Aorta (tissue), 5 donors: ENCODE data around the gene HDAC8. TPM values are rescaled to one million over a fixed set of nuclear protein-coding genes. Genes with fewer than 3 reads are reported as not detected.
"Not testable (repeated sequence)": the region's sequence is repeated elsewhere in the genome, so short reads cannot be mapped to it uniquely, and the experiment has no call there.

Experiments used
- ATAC-seq: fragments of 200-7000 bp; cut with Tn5 transposase; one replicate; pipeline ENCODE4 v1.9.1; 2022; ENCODE audit warnings: moderate library complexity; ENCODE audit not compliant: low FRiP score
- DNase-seq, 2 donors: peaks; one replicate each; pipeline ENCODE4 v3.0.0-alpha.2; 2020
- H3K27ac ChIP-seq, 2 donors: one replicate each; pipeline ENCODE4 v1.5.1; 2013; ENCODE audit warnings: low read length in 2 of 2, mild to moderate bottlenecking in 2 of 2, moderate library complexity in 2 of 2, control low read depth in 1 of 2, inconsistent platforms in 1 of 2, low read depth in 1 of 2
- H3K27me3 ChIP-seq, 2 donors: one replicate each; pipeline ENCODE4 v1.6.1; 2013; ENCODE audit warnings: control low read depth in 1 of 2, low read length in 1 of 2, mild to moderate bottlenecking in 1 of 2, moderate library complexity in 1 of 2; ENCODE audit not compliant: insufficient read depth in 2 of 2, control insufficient read depth in 1 of 2
- H3K36me3 ChIP-seq, 2 donors: one replicate each; pipeline ENCODE4 v1.6.1; 2013; ENCODE audit warnings: control low read depth in 1 of 2, low read length in 1 of 2, mild to moderate bottlenecking in 1 of 2; ENCODE audit not compliant: insufficient read depth in 2 of 2, control insufficient read depth in 1 of 2
- H3K4me1 ChIP-seq, 2 donors: one replicate each; pipeline ENCODE4 v1.6.1; 2013; ENCODE audit warnings: low read length in 2 of 2, control low read depth in 1 of 2, mild to moderate bottlenecking in 1 of 2, moderate library complexity in 1 of 2; ENCODE audit not compliant: insufficient read depth in 2 of 2, control insufficient read depth in 1 of 2
- H3K4me3 ChIP-seq, 2 donors: one replicate each; pipeline ENCODE4 v1.5.1; 2013; ENCODE audit warnings: low read length in 2 of 2, control low read depth in 1 of 2, mild to moderate bottlenecking in 1 of 2
- H3K9me3 ChIP-seq: one replicate; pipeline ENCODE4 v1.6.1; 2013; ENCODE audit warnings: mild to moderate bottlenecking, low read length; ENCODE audit not compliant: control insufficient read depth
- WGBS, 2 donors: extraction: QIAGEN DNeasy Blood & Tissue Kit; methylation state at CpG; one replicate each; pipeline ENCODE4 v1.1.7; 2013; 5-methylcytosine and 5-hydroxymethylcytosine counted together
- intact Hi-C, 2 donors: fragments of 100-400 bp; cut with DNase I; formaldehyde crosslinking; loops; one replicate each; pipeline versions ENCODE4 v1.14.2 to v1.15.0; 2022
- polyA plus RNA-seq, 2 donors: library from polyadenylated mRNA; stranded (reverse); fragments of 200-250 nt; gene quantifications; one replicate each; pipeline ENCODE4 v1.2.3, GENCODE V29; 2013
- total RNA-seq, 2 donors: library from RNA; stranded (reverse); fragmentation: NEBNext Ultra II Directional; extraction: Animal tissue kit (Norgen Biotek cat#: 25700); gene quantifications; one replicate each; pipeline ENCODE4 v1.2.1, GENCODE V29; 2021
- donor health status: healthy with polysubstance abuse.
- donor health status: Bipolar disorder and iron deficiency.
- donor health status: DM: no; HTN: no; CAD: no.
- donor health status: DM: no; HTN: no; CAD: no.
- donor health status: DM: yes; HTN: yes; CAD: no.

HDAC8 gene
- total and polyA plus RNA-seq, 4 donors = 16.8 to 46.4 (median 32.3) TPM

DNA sequence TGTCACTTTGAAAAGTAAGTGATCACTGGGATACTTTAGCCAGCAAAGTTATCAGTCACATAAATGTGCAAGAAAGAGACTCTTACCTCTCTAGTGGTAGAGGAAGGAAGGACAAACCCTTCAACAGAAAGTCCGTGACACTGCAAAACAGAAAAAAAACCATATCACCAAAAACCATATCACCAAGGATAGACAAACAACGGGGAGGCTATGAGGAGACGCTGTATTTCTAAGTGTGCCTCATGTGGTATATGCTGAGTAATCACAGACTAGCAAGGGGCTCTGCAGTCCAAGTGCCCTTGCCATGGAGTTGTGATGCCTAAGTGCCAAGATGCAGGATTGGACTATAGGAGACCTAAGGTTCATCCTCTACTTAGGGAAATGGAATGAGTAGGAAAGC, 11.5 kb upstream of the HDAC8 start:
- ATAC-seq (no peak), DNase-seq (no peak)
- no peaks in the 10 kb centered on the region for H3K36me3 ChIP-seq
- H3K27ac ChIP-seq = no peak overlapping the region
- H3K4me3 ChIP-seq = no peak overlapping the region
- 86 to 95% methylated on average over 3 of the region's 3 CpGs for WGBS, 2 donors
- intact Hi-C loops = no loop called here
- no peaks in the 10 kb centered on the region for H3K27me3 ChIP-seq
- H3K9me3 ChIP-seq = no peaks in the 10 kb centered on the region
- H3K4me1 ChIP-seq = no peaks in the 10 kb centered on the region

DNA sequence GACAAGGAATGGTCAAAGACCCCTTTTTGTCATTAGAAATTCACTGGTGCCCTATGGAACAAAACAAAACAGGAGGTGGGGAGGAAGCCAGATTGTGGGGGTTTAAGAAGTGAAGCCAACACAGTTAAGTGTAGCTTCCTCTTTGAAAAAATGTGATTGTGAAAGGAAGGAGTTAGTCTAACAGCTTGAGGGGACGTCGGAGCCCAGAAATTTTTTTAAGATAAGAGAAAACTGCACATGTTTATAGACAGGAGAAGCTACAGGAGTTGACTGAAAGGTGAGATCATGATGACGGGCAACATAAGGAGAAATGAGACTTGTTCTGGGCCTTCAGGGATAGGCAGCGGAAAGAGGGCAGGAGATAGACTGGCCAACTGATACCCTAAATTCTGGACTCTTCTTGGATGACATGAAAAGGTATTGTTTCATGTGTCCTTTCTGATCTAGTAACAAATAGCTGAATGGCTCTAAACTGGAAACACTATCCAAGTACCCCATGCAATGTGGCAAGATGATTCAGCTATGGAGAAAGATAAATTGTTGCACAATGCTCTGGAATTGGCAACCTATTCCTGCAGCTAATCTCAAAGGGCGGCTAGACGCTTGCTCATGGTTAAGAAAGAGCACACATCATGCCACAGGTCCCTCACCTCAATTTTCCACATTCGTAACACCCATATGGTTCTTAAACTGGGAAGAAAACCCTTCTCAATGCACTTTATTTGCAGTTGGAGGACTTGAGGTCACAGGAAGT, 3.7 kb upstream of the HDAC8 start:
- no peak for DNase-seq
- no peak overlapping the region for H3K27ac ChIP-seq
- no peaks in the 10 kb centered on the region for H3K36me3 ChIP-seq
- no peak for ATAC-seq
- no peaks in the 10 kb centered on the region for H3K27me3 ChIP-seq
- no peaks in the 10 kb centered on the region for H3K9me3 ChIP-seq
- intact Hi-C loops = no loop called here
- no peak overlapping the region for H3K4me3 ChIP-seq
- H3K4me1 ChIP-seq = peaks cover 0 to 2% of the 10 kb centered on the region in 2 donors
- WGBS, 2 donors = 70 to 82% methylated on average over 7 of the region's 7 CpGs

DNA sequence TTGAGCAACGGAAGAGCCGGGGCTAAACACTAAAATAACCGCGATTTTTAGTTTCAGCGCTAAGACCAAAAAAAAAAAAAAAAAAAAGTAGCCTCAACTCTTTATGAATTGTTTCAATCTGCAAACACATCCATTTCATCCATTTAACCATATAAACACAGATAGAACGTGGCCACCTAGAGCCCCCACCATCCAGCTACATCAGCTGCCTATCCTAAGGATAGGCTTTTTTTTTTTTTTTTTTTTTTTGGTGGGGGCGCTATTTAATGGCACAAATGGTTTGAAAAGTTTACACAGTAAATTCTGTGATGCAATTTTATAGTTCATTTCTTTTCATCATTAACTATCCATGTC, 492 bp upstream of the HDAC8 start:
- Histone ChIP-seq H3K9me3 (no peaks in the 10 kb centered on the region), H3K36me3 (no peaks in the 10 kb centered on the region), H3K27ac (no peak overlapping the region), H3K27me3 (no peaks in the 10 kb centered on the region), H3K4me3 (peak overlapping the region in 1 of 2 donors; percentile 64), H3K4me1 (peaks cover 0 to 2% of the 10 kb centered on the region in 2 donors)
- intact Hi-C loops = no loop called here
- DNase-seq = no peak
- 0 to 14% methylated on average over 7 of the region's 7 CpGs for WGBS, 2 donors
- no peak for ATAC-seq

DNA sequence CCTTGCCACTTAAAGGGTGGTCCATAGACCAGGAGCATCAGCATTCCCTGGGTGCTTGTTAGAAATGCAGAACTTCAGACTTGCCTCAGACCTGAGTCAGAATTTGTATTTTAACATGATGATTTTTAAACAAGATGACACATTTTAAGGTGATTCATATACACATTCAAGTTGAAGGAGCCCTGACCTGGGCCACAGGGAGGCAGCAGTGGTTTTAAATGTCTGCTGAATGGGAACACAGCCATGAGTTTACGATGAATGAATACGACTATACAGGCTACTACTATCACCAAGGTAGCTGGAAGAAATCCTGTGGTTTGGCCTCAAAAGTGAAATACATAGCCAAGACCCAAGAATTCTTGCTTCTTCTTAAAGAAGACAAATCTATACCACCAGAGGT, 2.9 kb downstream of the HDAC8 start:
- H3K9me3 ChIP-seq = no peaks in the 10 kb centered on the region
- DNase-seq (no peak), ATAC-seq (no peak)
- 59 to 67% methylated on average over 2 of the region's 2 CpGs for WGBS, 2 donors
- H3K4me3 ChIP-seq = no peak overlapping the region
- no peak overlapping the region for H3K27ac ChIP-seq
- H3K4me1 ChIP-seq = no peaks in the 10 kb centered on the region
- H3K27me3 ChIP-seq = no peaks in the 10 kb centered on the region
- intact Hi-C loops = no loop called here
- H3K36me3 ChIP-seq = peaks cover 0 to 2% of the 10 kb centered on the region in 2 donors

DNA sequence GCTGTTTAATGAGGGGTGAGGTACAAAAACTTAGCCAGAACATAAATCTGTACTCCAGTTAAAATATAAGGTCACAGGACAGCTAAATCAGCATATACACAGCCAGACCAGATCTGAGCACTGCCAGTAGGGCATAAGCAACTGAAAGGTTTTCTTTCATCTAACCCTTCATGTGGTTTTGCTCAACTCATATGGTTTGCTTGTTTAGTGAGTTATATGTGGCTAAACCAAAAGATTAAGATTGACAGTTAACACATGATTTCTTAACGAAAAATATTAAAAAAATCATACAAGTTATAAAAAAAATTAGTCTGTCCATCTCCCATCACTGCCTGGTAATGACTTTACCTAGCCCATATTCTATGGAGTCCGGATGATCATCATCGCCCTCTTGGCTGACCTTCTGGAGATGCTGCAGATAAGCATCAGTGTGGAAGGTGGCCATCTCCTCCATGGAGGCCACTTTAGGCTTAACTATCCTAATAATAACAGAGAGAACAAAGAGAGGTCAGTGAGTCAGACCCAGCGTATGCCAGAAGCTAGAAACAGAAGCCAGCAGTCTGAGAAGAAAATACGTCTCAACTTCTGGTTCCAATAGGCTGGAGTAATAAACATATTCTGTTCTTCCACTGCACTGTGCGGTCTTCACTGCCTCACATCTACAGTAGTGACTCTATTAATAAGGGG, 4.1 kb downstream of the HDAC8 start:
- no peak for ATAC-seq
- H3K9me3 ChIP-seq = no peaks in the 10 kb centered on the region
- intact Hi-C loops = no loop called here
- no peak overlapping the region for H3K27ac ChIP-seq
- DNase-seq = no peak
- peaks cover 0 to 2% of the 10 kb centered on the region in 2 donors for H3K36me3 ChIP-seq
- WGBS, 2 donors = 75 to 81% methylated on average over 6 of the region's 6 CpGs
- no peak overlapping the region for H3K4me3 ChIP-seq
- H3K27me3 ChIP-seq = no peaks in the 10 kb centered on the region
- H3K4me1 ChIP-seq = no peaks in the 10 kb centered on the region

- no peak overlapping the region for H3K4me3 ChIP-seq
- intact Hi-C loops = no loop called here
- 80 to 92% methylated on average over 2 of the region's 2 CpGs for WGBS, 2 donors
- DNase-seq (no peak), ATAC-seq (no peak)
- no peaks in the 10 kb centered on the region for H3K4me1 ChIP-seq
- peaks cover 0 to 2% of the 10 kb centered on the region in 2 donors for H3K36me3 ChIP-seq
- H3K27me3 ChIP-seq = no peaks in the 10 kb centered on the region
- no peaks in the 10 kb centered on the region for H3K9me3 ChIP-seq
- H3K27ac ChIP-seq = no peak overlapping the region
Observed at GRCh38 chrX:72566448-72566847, 6.2 kb downstream of the HDAC8 start.

- H3K27me3 ChIP-seq, H3K4me1 ChIP-seq, H3K9me3 ChIP-seq, H3K27ac ChIP-seq, H3K36me3 ChIP-seq, DNase-seq, intact Hi-C loops, ATAC-seq, H3K4me3 ChIP-seq: not testable (repeated sequence)
- 89 to 97% methylated on average over 26 to 28 of the region's 28 CpGs for WGBS, 2 donors
Observed at GRCh38 chrX:72559655-72560054, 13.0 kb downstream of the HDAC8 start.

- H3K36me3 ChIP-seq = no peaks in the 10 kb centered on the region
- WGBS, 2 donors = 57 to 66% methylated on average over 15 to 16 of the region's 16 CpGs
- ATAC-seq (no peak), DNase-seq (peak in 1 of 2 donors; percentile 46)
- no peaks in the 10 kb centered on the region for H3K9me3 ChIP-seq
- H3K4me3 ChIP-seq = no peak overlapping the region
- H3K27me3 ChIP-seq = no peaks in the 10 kb centered on the region
- H3K4me1 ChIP-seq = no peaks in the 10 kb centered on the region
- H3K27ac ChIP-seq = no peak overlapping the region
- intact Hi-C loops = no loop called here
Observed at GRCh38 chrX:72554448-72555140, 18.0 kb downstream of the HDAC8 start.
